Measurements from ENCODE around the gene MCM9.

Gene MCM9

DNA sequence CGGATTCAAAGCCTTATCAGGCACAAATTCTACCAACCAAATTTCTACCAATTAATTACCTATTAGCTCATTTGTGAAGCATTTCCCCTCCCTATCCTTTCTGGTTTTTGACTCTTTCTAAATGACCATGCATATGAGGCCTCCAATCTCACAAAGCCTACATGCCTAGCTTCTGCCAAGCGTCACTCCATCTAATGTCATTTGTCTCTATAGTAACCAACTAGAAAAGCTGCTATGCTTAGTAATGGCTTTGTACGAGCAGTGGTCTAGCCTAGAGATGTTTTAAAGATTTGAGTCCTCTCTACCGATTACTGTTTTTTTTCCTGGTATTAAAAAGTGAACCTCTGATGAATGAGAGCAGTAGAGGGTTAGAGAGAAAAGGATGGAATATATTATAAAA, 45.8 kb downstream of the MCM9 start:
- TF ChIP-seq, protein P1, sequence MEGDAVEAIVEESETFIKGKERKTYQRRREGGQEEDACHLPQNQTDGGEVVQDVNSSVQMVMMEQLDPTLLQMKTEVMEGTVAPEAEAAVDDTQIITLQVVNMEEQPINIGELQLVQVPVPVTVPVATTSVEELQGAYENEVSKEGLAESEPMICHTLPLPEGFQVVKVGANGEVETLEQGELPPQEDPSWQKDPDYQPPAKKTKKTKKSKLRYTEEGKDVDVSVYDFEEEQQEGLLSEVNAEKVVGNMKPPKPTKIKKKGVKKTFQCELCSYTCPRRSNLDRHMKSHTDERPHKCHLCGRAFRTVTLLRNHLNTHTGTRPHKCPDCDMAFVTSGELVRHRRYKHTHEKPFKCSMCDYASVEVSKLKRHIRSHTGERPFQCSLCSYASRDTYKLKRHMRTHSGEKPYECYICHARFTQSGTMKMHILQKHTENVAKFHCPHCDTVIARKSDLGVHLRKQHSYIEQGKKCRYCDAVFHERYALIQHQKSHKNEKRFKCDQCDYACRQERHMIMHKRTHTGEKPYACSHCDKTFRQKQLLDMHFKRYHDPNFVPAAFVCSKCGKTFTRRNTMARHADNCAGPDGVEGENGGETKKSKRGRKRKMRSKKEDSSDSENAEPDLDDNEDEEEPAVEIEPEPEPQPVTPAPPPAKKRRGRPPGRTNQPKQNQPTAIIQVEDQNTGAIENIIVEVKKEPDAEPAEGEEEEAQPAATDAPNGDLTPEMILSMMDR (IDR thresholded peaks at IDR 0.05; ENCODE audit: extremely low read depth, missing control alignments), result no peak
- DNase-seq (ENCODE audit: low spot score), result no peak

DNA sequence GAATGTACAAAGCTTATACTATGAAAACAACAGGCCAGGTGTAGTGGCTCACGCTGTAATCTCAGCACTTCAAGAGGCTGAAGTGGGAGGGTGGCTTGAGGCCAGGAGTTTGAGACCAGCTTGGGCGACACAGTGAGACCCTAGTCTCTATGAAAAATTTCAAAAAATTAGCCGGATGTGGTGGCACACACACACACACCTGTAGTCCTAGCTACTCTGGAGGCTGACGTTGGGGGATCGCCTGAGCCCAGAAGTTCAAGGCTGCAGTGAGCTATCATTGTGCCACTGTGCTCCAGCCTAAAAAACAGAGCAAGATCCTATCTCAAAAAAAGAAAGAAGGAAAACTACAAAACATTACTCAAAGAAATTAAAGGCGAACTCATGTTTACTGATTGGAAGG, 48.3 kb downstream of the MCM9 start:
- DNase-seq (ENCODE audit: low spot score), result no peak
- TF ChIP-seq, protein P1 (IDR thresholded peaks at IDR 0.05; ENCODE audit: extremely low read depth, missing control alignments), result no peak

DNA sequence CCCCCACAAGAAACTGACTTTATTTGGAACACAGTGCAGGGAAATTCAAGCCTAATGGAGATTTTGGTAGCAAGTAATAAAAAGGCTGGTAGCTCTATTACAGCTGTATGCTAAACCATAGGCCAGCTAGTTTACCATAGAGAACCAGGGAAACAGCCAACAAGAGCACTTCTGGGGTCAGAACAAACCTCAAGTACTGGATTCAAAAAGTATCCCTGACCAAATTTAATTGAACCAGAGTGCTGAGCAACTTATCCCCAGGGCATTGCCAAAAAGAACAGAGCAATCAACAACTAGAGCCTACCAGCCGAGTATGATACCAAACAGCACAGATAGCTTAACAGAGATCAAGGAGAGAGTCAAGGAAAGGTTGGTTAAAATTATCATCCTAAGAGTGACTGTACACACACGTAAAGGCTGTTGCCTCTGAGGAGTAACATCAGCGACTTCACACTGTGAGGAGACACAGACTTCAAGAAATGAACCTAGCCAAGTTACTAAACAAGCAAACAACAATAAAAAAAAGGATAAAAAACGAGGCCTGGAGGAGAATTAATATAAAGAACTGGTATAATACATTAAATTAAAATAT, 52.5 kb downstream of the MCM9 start:
- DNase-seq (ENCODE audit: low spot score), result no peak
- TF ChIP-seq, protein P1 (IDR thresholded peaks at IDR 0.05; ENCODE audit: extremely low read depth, missing control alignments), result no peak

DNA sequence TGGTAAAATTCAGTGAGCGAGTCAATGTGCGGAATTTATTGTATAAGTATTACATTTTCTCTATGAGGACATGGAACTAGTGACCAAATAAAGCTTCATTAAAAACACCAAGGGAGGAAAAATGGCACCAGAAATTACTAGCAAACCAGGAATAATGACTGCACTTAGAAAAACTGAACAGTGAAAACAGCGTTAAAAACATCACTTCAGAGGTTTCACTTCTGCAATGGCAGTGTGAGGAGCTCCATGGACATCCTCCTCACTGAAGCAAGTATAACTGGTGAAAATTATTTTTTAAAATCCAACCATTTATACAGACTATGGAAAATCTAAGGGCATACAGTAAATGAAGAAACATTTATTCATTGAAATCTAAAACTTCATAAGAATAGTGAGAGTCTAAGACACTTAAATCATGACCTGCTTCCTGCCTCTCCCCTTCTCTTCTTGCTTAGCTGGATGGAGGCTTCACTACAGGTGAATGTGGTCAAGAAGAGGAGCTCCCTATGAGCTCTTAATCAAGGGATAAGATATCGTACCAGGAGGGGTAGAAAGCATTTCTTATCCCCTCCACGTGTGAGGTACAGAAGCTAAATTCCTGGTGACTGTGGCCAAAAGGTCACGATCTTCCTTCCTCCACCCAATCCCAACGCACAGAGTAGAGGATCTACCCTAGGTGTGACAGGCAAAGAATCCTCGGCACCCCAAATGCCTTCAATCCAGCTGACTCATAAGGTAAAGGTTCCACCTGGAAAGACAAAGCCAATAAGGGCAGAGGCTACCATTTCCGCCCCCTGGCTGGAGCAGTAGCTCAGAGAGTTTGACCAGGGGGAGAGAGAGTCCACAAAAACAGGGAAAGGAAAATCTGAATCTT, 53.3 kb downstream of the MCM9 start:
- TF ChIP-seq, protein P1 (IDR thresholded peaks at IDR 0.05; ENCODE audit: extremely low read depth, missing control alignments), result no peak
- DNase-seq (ENCODE audit: low spot score), result peak; percentile 21

DNA sequence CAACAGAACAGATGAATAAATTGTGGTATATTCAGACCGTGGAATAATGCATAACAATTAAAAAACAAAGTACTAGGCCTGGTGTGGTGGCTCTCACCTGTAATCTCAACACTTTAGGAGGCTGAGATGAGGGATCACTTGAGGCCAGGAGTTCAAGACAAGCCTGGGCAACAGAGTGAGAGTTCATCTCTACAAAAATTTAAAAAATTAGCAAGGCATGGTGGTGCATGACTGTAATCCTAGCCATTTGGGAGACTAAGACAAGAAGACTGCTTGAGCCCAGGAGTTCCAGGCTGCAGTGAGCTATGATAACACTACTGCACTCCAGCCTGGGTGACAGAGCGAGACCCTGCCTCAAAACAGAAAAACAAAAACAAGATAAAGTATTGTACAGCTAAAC, 57.2 kb downstream of the MCM9 start:
- DNase-seq (ENCODE audit: low spot score), result no peak
- TF ChIP-seq, protein P1 (IDR thresholded peaks at IDR 0.05; ENCODE audit: extremely low read depth, missing control alignments), result no peak

DNA sequence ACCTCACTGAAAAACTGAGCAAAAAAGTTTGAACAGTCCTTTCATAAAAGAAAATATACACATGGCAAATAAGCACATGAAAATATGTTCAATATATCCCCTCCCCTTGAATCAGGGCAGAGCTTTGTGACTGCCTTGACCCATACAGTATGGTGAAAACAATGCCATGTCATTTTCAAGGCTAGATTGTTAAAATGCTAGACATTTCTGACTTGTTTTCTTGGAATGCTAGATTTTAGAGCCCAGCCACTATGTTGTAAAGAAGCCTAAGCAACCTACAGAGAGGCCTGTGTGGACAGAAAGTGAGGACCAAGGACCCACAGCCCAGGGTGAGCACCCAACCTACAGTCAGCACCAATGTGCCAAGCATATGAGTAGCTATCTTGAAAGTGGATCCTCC, 58.1 kb downstream of the MCM9 start:
- no peak for DNase-seq (ENCODE audit: low spot score)
- TF ChIP-seq, protein P1 (IDR thresholded peaks at IDR 0.05; ENCODE audit: extremely low read depth, missing control alignments), result no peak

DNA sequence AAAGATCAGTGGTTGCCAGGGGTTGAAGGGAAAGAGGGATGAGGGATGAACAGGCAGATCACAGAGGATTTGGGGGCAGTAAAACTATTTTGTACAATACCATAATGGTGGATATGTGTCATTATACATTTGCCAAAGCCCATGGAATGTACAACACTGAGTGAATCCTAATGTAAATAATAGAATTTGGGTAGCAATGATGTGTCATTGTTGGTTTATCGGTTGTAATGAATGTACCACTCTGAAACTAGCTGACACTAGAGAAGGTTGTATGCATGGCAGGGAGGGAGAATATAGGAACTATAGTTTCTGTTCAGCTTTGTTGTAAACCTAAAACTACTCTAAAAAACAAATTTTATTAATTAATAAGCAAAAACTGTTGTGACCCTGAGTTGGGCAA, 58.8 kb downstream of the MCM9 start:
- TF ChIP-seq, protein P1 (IDR thresholded peaks at IDR 0.05; ENCODE audit: extremely low read depth, missing control alignments), result no peak
- no peak for DNase-seq (ENCODE audit: low spot score)
